CD4-positive, alpha-beta T cell (primary cell): ENCODE results near the gene UPF3A. TPM values are rescaled to one million over a fixed set of nuclear protein-coding genes. Genes with fewer than 3 reads are reported as not detected.

Experiments used
- ATAC-seq: fragments of 200-7000 bp; cut with Tn5 transposase; one replicate; pipeline ENCODE4 v1.10.0; 2022; ENCODE audit warnings: mild to moderate bottlenecking; ENCODE audit not compliant: poor library complexity
- CTCF ChIA-PET: fragments of 350-600 bp; sonication (Branson Sonifier 250); formaldehyde crosslinking; loops from one replicate; lab custom pipeline; 2021; ENCODE audit warnings: antibody characterized with exemption, inconsistent platforms; lab: Charles Lee
- POLR2A ChIA-PET: fragments of 350-600 bp; sonication (Branson Sonifier 250); formaldehyde crosslinking; loops from one replicate; lab custom pipeline; 2021; ENCODE audit warnings: antibody characterized with exemption, inconsistent platforms; lab: Charles Lee
- DNase-seq, 14 experiments: peaks; one replicate each; pipeline ENCODE4 v3.0.0-alpha.2; 2013 to 2020; ENCODE audit warnings: mixed read lengths in 2 of 14
- H3K27ac ChIP-seq, 2 donors: one replicate each; pipeline versions ENCODE4 v1.5.1 to v1.7.0; 2013; ENCODE audit warnings: low read length in 2 of 2, low read depth in 1 of 2, mild to moderate bottlenecking in 1 of 2
- H3K27me3 ChIP-seq, 2 experiments: 1 replicate in 1 of 2; 2 replicates in 1 of 2; pipeline versions ENCODE4 v1.6.1 to v1.7.0; 2013; ENCODE audit warnings: low read length in 2 of 2, control low read depth in 1 of 2, mild to moderate bottlenecking in 1 of 2, moderate library complexity in 1 of 2; ENCODE audit not compliant: insufficient read depth in 2 of 2, control insufficient read depth in 1 of 2
- H3K36me3 ChIP-seq: one replicate; pipeline ENCODE4 v1.6.1; 2013; ENCODE audit warnings: low read length, control low read depth; ENCODE audit not compliant: insufficient read depth
- H3K4me1 ChIP-seq: one replicate; pipeline ENCODE4 v1.6.1; 2013; ENCODE audit warnings: low read length, control low read depth; ENCODE audit not compliant: insufficient read depth
- H3K4me3 ChIP-seq: one replicate; pipeline ENCODE4 v1.5.1; 2013; ENCODE audit warnings: mild to moderate bottlenecking, low read length, moderate library complexity
- H3K9me3 ChIP-seq, 2 experiments: 1 replicate in 1 of 2; 2 replicates in 1 of 2; pipeline versions ENCODE4 v1.6.1 to v1.7.0; 2013; ENCODE audit warnings: low read length in 2 of 2, mild to moderate bottlenecking in 2 of 2, control low read depth in 1 of 2, moderate library complexity in 1 of 2; ENCODE audit not compliant: control insufficient read depth in 1 of 2, insufficient read depth in 1 of 2
- H3K27ac Mint-ChIP-seq: one replicate; pipeline ENCODE4 v1.8.0; 2020; ENCODE audit warnings: mixed read lengths
- H3K27me3 Mint-ChIP-seq: one replicate; pipeline ENCODE4 v1.8.0; 2021; ENCODE audit warnings: mixed read lengths
- H3K36me3 Mint-ChIP-seq: one replicate; pipeline ENCODE4 v1.8.0; 2021; ENCODE audit warnings: low read depth, mixed read lengths
- H3K4me1 Mint-ChIP-seq: one replicate; pipeline ENCODE4 v1.8.0; 2021; ENCODE audit warnings: low read depth, mixed read lengths
- H3K4me3 Mint-ChIP-seq: one replicate; pipeline ENCODE4 v1.8.0; 2020; ENCODE audit warnings: mild to moderate bottlenecking, mixed read lengths
- H3K9me3 Mint-ChIP-seq: one replicate; pipeline ENCODE4 v1.8.0; 2020; ENCODE audit warnings: mixed read lengths
- intact Hi-C, 2 experiments: fragments of 100-400 bp; cut with DNase I in 1 of 2; cut with micrococcal nuclease in 1 of 2; formaldehyde crosslinking; loops; one replicate each; pipeline versions ENCODE4 v1.15.1 to v1.9.0; 2023 to 2025; cut with DNase I, micrococcal nuclease
- total RNA-seq, 174 experiments: library from RNA in 2 of 174; stranded (reverse) in 2 of 174; gene quantifications; one replicate each; pipeline ENCODE4 v1.2.3 and lab custom pipeline; 2021 to 2026
- TF ChIP-seq, protein P1 (sequence below): fragments of 200-600 bp; IDR thresholded peaks from one replicate; pipeline ENCODE4 v1.8.0; 2022; ENCODE audit warnings: antibody characterized with exemption, mild to moderate bottlenecking

The UPF3A gene
- total RNA-seq, 2 experiments from 2014 or later: 31.8 TPM

DNA sequence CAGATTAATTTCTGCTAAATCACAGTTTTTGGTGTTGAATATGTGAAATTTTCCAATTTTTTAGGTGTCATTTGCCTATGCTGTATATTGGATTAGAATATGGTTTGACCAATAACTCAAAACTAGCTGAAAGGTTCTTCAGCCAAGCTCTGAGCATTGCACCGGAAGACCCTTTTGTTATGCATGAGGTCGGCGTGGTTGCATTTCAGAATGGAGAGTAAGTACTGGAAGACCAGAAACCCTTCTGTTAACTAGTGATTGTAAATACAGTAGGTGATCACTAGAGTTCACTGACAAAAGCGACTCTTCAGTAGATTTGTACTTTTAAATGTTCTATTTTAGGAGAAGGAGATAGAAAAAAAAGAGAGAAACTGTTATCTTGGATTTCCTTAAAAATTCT is 24.4 kb upstream of the UPF3A start:
- no peaks in the 10 kb centered on the region for H3K27me3 ChIP-seq
- peaks cover 89% of the 10 kb centered on the region for H3K36me3 ChIP-seq
- no peak overlapping the region for H3K4me3 Mint-ChIP-seq
- DNase-seq (no peak), ATAC-seq (no peak)
- intact Hi-C loops: no loop called here
- no peaks in the 10 kb centered on the region for H3K9me3 Mint-ChIP-seq
- ChIA-PET CTCF (no interaction called here), POLR2A (interaction anchor here (1.3 kb wide), 1 partner anchor 56 kb away, joined by 3 read pairs; no protein-coding TSS in a partner anchor)
- no peak overlapping the region for H3K27ac ChIP-seq
- peaks cover 19% of the 10 kb centered on the region for H3K4me1 Mint-ChIP-seq
- peaks cover 6% of the 10 kb centered on the region for H3K4me1 ChIP-seq
- H3K36me3 Mint-ChIP-seq: peaks cover 94% of the 10 kb centered on the region
- TF ChIP-seq, protein P1, sequence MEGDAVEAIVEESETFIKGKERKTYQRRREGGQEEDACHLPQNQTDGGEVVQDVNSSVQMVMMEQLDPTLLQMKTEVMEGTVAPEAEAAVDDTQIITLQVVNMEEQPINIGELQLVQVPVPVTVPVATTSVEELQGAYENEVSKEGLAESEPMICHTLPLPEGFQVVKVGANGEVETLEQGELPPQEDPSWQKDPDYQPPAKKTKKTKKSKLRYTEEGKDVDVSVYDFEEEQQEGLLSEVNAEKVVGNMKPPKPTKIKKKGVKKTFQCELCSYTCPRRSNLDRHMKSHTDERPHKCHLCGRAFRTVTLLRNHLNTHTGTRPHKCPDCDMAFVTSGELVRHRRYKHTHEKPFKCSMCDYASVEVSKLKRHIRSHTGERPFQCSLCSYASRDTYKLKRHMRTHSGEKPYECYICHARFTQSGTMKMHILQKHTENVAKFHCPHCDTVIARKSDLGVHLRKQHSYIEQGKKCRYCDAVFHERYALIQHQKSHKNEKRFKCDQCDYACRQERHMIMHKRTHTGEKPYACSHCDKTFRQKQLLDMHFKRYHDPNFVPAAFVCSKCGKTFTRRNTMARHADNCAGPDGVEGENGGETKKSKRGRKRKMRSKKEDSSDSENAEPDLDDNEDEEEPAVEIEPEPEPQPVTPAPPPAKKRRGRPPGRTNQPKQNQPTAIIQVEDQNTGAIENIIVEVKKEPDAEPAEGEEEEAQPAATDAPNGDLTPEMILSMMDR: no peak
- H3K9me3 ChIP-seq: no peaks in the 10 kb centered on the region
- no peak overlapping the region for H3K4me3 ChIP-seq
- no peaks in the 10 kb centered on the region for H3K27me3 Mint-ChIP-seq
- no peak overlapping the region for H3K27ac Mint-ChIP-seq

GRCh38 chr13:114258589-114258988 is 22.8 kb upstream of the UPF3A start:
- intact Hi-C loops: no loop called here
- no peak overlapping the region for H3K4me3 Mint-ChIP-seq
- Histone ChIP-seq H3K36me3 (peaks cover 89% of the 10 kb centered on the region), H3K4me1 (peaks cover 17% of the 10 kb centered on the region), H3K27me3 (no peaks in the 10 kb centered on the region), H3K4me3 (no peak overlapping the region), H3K27ac (no peak overlapping the region), H3K9me3 (no peaks in the 10 kb centered on the region)
- H3K36me3 Mint-ChIP-seq: peaks cover 96% of the 10 kb centered on the region
- TF ChIP-seq, protein P1: no peak
- no peaks in the 10 kb centered on the region for H3K9me3 Mint-ChIP-seq
- ChIA-PET CTCF (interaction anchor here (0.6 kb wide), 1 partner anchor 349 kb away, joined by 3 read pairs; no protein-coding TSS in a partner anchor), POLR2A (no interaction called here)
- DNase-seq (no peak), ATAC-seq (no peak)
- peaks cover 31% of the 10 kb centered on the region for H3K4me1 Mint-ChIP-seq
- no peak overlapping the region for H3K27ac Mint-ChIP-seq
- no peaks in the 10 kb centered on the region for H3K27me3 Mint-ChIP-seq

- Mint-ChIP-seq H3K27ac (no peak overlapping the region), H3K4me1 (peaks cover 35% of the 10 kb centered on the region), H3K9me3 (no peaks in the 10 kb centered on the region), H3K4me3 (no peak overlapping the region), H3K36me3 (peaks cover 96% of the 10 kb centered on the region), H3K27me3 (no peaks in the 10 kb centered on the region)
- Histone ChIP-seq H3K27ac (no peak overlapping the region), H3K27me3 (no peaks in the 10 kb centered on the region), H3K4me1 (peaks cover 22% of the 10 kb centered on the region), H3K36me3 (peaks cover 85% of the 10 kb centered on the region), H3K4me3 (no peak overlapping the region), H3K9me3 (no peaks in the 10 kb centered on the region)
- DNase-seq (no peak), ATAC-seq (no peak)
- TF ChIP-seq, protein P1: no peak
- intact Hi-C loops: no loop called here
- POLR2A ChIA-PET: no interaction called here
- CTCF ChIA-PET: no interaction called here
Measured at GRCh38 chr13:114259374-114259773, 22.0 kb upstream of the UPF3A start.
